COLO668 (cell line): ENCODE data around the gene SCNN1G.
A peak's percentile ranks its signal among the peaks of the same experiment; 100 is the strongest.

Experiments
- DNase-seq: peaks from one replicate; lab custom pipeline; 2025; ENCODE audit not compliant: unreplicated experiment; lab: John Stamatoyannopoulos, UW

Gene SCNN1G

DNA sequence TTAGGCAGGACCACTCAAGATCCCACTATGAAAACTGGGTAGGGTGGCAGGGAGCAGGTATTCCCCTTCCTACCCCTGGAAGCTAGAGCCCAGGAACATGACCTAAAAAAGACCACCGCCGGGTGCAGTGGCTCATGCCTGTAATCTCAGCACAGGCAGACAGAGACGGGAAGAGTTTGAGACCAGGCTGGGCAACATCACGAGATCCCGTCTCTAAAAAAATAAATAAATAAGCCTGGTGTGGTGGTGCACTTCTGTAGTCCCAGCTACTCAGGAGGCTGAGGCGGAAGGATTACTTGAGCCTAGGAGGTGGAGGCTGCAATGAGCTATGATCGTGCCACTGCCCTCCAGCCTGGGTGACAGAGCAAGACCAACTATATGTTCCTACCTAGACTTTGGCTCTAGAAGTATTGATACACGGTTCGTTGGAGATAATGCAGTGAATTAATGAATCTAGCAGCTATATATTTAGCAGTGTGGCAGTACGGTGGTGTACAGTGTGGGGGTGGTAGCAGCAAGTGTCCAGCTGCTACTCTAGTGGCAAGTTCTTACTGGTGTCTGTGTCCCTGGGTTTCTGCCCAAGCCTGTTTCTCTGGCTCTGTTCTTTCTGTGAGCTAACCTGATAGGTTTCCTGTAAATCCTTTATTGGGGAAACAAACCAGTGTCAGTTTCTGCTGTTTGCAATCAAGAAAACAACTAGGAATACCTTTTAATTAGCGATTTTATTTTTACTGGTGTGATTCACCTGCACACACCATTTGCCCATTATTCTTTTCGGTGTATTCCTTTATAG, 30.0 kb upstream of the SCNN1G start:
- no peak for DNase-seq

DNA sequence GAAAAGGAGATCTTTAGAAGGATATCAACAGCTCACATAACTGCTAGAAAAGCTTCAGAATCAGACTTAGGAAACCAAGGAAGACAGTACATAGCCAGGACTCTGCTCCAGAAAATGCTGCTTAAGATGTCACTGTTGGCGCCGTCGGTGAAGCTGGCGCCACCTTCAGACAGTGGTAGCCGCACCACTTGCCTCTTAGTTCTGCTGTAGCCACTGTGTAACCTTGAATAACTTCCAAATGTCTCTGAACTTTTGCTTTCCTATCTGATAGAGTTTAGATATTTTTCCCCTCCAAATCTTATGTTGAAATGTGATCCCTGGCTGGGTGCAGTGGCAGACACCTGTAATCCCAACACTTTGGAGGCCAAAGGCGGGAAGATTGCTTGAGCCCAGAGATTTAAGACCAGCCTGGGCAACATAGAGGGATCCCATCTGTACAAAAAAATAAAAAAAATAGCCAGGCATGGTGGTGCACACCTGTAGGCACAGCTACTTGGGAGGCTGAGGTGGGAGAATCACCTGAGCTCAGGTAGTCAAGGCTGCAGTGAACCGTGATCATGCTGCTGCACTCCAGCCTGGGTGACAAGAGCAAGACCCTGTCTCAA, 27.0 kb upstream of the SCNN1G start:
- DNase-seq = no peak

DNA sequence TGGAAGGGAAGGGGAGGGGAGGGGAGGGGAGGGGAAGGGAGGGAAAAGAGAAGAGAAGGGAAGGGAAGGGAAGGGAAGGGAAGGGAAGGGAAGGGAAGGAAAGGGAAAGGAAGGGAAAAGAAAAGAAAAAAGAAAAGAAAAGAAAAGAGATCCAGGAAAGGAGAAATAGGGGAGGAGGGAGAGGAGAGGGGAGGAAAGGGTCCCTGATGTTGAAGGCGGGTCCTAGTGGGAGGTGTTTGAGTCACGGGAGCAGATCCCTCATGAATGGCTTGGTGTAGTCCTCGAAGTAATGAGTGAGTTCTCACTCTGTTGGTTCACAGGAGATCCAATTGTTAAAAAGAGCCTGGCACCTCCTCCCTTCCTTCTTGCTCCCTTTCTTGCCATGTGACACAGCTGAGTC, 26.4 kb upstream of the SCNN1G start:
- DNase-seq = no peak

DNA sequence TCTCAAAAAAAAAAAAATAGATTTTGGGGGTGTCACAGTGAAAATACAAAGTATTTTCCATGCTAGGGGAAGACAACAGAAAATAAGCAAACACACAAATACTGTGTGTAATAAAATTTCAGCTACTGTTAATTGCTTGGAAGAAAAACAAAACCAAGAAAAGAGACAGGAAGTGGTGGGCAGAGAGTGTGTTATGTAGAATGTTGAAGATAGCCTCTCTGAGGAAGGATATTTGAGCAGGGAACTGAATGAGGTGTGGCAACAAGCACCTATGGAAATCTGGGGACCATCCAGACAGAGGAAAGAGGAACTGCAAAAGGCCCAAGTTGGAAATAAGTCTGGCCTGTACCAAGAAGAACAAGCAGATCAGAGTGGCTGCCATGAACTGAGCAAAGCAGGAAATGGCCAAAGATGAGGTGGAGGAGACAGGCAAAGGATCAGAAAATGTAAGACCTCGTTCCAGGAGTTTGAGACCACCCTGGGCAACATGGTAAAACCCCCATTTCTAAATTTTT, 25.5 kb upstream of the SCNN1G start:
- no peak for DNase-seq

DNA sequence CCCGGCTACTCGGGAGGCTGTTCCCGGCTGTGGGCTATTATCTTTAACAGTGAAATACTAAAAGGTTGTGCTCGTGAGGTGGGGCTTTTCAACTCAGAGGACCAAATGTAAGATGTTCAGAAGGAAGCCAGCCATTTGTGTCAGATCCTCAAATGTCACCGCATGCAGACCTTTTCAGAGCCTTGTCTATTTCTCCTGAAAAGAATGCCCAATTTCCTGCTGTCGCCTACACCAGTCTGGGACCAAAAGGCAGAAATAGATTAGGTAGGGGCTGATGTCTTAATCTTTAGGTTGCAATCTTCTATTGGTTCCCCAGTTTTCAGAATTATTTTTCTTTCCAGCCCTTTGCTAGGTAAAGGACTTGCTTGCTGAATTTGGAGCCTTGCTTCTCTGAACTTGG, 24.4 kb upstream of the SCNN1G start:
- no peak for DNase-seq

DNA sequence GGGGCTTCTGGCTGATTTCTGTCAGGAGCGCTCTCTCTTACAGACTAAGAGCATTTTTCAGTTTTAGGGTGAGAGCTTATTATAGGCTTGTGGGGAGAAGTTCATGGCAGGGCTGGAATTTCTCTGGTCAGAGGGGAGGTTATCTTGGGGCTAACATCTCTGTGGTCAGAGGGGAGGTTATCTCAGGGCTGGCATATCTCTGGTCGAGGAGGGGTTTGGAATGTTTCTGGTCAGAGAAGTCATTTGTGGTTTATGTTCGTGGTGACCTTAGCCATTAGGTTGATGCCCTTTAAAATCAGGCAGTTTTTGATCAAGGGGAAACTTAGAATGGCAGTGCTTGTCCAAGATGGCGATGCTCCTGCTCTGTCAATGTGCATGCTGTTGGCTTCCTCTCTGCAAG, 22.5 kb upstream of the SCNN1G start:
- no peak for DNase-seq

DNA sequence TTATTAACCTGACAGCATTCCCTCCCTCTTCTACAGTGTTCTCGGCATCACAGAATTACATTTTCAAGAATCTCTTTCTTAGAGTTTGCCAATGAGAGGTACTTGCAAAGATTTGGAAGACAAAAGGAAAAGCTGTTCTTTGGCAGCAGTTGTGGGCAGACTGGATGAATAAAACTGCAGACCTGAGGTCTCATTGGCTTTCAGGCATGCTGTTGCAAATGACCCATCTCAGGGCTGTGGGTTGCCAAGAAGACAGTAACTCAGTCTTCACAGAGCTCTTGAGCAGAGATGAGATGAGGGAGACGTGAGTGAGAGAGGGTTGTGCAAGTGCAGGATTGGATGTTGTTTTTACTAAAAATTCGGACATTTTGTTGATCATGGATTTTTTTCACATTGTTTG, 22.0 kb upstream of the SCNN1G start:
- DNase-seq = no peak

DNA sequence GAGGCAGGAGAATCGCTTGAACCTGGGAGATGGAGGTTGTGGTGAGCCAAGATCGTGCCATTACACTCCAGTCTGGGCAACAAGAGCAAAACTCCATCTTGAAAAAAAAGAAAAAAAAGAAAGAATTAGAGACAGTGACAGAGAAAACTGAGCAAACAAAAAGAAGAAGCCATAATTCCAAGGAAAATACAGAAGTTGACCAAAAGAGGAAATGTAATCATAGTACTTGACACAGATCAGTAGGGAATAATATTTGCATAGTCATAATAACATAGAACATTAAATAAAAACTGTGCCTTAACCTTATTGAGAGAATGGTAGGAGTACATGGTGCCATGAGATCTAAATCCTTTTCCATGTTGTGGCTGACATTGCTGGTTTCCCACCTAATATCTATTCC, 18.6 kb upstream of the SCNN1G start:
- no peak for DNase-seq

DNA sequence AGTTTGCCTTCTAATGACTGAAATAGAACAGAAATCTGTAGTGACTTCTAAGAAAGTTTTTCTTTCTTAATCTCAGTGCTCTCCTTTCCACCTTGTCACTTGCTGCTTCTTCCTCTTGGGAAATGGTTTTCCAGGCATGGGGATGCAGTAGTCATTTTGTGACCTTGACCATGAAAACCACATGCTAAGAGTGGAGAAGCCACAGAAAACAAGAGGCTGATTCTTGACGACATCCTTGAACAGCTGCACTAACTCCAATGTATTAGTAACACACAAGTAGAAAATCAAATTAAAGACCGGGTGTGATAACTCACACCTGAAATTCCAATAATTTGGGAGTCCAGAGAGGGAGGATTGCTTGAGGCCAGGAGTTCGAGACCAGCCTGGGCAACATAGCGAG, 17.8 kb upstream of the SCNN1G start:
- DNase-seq = no peak

DNA sequence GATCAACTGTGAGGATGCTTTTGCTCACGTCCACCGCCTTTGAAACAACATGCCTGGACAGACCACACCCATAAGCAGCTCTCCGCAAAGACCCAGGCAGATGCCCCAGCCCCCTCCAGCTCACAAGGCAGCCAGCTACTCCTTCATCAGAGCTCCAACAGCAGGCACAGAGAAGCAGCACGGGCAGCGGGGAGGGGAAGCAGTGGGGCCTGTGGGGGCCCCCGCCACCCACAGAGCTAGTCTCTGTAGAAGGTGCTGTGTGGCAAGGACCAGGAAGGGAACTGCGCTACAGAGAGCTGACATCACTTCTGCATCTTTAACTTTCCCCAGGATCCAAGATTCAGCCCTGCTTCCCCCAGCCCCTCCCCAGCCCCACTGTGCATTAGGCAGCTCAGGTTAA, 10.0 kb upstream of the SCNN1G start:
- no peak for DNase-seq

DNA sequence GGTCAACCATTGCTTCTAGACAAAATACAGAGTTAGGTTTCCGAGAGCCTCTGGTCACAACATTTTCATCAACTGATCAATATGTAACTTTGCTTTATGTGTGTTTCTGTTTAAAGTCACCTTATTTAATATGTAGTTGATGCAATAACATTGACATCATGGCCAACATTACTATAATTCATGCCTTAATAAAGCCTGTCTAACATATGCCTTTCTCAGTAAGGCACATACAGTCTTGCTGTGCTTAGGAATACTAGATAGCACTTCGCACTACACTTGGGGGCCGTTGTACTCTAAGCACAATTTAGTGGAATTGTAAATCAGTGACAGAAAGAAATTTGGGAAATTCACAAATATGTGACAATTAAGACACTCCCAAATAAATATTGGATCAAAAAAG, 9.6 kb upstream of the SCNN1G start:
- no peak for DNase-seq

DNA sequence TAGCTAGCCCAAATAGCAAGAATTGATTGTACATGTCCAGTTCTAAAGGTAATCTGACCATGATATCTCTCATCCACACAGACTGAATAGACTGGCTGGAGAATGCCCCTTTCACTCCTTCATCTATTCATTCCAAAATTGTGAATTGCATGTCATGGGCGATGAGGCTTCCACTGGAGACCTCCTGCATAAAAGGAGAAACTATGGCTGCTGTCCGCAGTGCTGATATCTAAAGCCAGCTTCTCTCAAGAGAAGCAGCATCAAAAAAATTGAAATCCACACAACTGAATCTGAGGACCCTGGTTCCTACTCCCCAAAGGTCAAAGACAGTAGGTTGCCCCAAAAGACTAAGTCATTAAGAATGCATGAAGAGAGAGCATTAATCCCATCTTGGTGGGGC, 7.9 kb upstream of the SCNN1G start:
- DNase-seq = no peak

DNA sequence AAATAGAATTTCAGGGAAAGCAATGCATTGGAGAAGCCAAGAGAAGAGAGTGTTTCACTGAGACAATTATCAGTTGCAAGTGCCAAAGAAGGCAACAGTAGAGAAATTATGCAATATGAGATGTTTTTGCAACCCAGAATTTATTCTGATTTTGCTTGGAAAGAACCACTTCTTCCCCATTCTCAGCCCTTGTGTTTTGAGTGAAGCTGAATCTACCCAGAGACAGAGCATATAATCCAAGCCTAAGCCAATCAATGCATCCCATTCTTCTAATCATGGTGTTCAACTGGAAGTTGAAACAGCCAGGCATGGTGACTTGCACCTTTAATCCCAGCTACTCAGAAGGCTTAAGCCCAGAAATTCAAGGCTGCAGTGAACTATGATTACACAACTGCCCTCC, 6.9 kb upstream of the SCNN1G start:
- DNase-seq = no peak

DNA sequence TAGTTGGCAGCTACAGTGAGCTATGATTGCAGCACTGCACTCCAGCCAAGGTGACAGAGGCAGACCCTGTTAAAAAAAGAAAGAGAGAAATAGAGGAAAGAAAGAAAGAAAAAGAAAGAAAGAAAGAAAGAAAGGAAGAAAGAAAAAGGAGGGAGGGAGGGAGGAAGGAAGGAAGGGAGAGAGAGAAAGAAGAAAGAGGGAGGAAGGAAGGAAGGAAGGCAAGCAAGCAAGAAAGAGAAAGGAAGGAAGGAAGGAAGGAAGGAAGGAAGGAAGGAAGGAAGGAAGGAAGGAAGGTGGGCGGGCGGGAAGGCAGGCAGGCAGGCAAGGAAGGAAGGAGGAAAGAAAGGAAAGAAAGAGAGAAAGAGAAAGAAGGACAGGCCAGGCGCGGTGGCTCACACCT, 1.0 kb upstream of the SCNN1G start:
- no peak for DNase-seq

DNA sequence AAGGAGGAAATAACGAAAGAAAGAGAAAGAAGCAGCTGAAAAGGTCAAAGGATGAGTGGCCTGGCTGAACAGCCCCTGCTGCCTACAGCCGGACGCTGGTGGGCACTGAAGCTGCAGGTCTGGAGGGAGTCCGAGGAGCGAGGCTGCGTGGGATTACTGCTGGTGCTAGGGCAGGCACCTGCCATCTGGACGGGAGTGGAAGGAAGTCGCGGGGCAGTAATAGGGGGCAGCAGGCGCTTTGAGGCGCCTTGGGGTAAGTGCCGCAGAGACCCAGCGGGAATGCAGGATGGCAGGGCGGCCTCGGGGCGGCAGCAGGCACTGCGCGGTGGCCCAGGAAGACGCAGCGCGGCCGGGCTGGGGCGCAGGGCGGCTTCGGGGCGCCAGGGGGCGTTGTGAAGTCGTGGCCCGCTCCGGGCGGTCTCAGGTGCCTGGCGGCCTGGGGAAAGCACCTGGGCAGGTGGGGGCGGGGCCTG, 303 bp upstream of the SCNN1G start:
- DNase-seq = peak; percentile 95

DNA sequence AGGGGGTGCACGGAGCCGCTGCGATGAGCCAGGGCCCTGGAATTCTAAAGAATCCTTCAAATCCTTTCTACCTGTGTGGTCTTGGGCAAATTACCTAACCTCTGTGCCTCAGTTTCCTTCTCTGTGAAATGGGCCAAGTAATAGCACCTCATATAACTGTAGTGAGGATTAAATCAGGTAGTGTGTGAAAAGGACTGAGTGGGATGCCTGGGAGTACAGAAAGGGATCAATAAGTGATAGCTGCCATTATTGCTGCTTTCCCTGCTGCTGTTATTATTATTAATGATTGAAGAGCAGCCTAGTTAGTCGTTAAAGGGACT, 958 bp downstream of the SCNN1G start:
- no peak for DNase-seq

DNA sequence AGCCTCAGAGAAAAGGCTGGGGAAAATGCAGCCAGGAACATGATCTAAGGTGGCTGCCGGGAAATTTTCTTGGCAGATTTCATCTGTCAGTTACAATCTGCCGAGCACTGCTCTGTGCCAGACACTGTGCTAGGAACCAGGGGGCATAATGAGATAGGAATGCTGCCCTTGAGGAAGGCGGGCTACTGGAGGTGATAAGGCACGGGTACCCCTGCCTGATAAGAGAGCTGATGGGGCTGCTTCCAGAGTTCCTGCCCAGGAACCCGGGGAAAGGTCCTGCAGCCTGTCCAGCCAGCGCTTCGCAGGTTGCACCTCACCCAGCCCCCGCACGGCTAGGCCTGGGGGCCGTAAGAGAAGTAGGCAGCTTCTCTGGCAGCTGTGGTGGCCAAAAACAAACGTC, 3.1 kb downstream of the SCNN1G start:
- DNase-seq = no peak

DNA sequence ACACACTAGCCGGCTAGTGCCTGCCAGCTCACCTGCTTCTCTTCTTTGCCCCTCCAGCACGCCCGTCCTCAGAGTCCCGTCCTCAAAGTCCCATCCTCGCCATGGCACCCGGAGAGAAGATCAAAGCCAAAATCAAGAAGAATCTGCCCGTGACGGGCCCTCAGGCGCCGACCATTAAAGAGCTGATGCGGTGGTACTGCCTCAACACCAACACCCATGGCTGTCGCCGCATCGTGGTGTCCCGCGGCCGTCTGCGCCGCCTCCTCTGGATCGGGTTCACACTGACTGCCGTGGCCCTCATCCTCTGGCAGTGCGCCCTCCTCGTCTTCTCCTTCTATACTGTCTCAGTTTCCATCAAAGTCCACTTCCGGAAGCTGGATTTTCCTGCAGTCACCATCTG, 3.6 kb downstream of the SCNN1G start:
- no peak for DNase-seq

DNA sequence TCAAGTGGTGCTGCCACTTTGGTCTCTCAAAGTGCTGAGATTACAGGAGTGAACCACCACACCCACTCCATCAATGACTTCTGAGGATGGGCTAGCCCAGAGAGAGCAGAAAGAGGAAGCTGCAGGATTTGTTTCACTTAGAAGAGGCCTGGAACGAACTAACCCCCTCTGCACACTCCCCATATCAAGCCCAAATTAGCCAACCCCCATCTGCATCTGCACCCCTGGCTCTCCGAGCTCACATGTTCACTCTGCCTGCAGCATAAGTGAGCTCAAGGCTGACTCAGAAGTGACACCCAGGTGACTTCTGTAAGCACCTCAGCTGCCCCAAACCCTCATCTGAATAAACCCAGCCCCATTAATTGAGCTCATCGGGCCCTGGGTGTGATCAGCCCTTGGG, 4.8 kb downstream of the SCNN1G start:
- no peak for DNase-seq

DNA sequence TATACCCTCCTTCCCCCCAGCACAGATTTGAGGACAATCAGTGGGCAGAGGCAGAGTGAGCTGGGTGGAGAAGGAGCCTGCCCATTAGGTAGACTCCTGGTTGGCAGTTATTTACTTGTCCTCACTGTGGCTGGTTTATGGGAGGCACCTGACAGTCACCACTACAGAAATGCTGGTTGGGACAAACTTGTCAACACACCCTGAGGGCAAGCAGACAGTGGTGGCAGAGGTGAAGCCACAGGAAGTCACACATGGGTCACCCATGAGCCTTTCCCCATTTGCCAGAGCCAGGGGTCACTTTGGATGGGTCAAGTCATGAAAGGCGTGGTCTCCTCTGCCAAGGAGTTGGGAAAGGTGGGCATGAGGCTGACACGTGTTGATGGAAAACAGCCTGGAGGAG, 6.4 kb downstream of the SCNN1G start:
- DNase-seq = no peak

DNA sequence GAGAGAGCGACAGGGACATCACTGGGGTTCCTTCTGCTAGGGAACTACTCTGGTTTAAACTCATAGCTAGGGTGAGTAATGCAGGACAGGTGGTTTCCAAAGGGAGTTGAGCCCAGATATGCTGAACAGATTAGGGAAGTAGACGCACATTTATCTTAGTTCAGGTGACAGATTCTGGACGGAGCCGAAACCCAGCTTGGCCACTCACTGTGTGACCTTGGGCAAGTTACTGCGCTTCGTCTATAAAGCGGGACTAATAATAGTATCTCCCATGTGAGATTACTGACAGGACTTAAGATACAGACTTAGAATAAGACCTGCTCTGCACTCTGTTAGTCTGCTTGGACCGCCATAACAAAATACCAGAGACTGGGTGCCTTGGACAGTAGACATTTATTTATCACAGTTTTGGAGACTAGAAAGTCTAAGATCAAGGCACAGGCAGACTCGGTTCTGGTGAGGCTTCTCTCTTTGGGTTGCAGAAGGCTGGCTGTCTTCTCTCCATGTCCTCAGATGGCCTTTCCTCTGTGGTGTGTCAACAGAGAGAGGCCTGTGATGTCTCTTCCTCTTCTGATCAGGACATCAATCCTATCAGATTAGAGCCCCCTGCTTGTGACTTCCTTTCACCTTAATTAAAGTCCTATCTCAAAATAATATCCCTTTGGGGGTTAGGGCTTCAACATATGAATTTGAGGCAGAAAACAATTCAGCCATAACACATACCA, 12.1 kb downstream of the SCNN1G start:
- DNase-seq = no peak

DNA sequence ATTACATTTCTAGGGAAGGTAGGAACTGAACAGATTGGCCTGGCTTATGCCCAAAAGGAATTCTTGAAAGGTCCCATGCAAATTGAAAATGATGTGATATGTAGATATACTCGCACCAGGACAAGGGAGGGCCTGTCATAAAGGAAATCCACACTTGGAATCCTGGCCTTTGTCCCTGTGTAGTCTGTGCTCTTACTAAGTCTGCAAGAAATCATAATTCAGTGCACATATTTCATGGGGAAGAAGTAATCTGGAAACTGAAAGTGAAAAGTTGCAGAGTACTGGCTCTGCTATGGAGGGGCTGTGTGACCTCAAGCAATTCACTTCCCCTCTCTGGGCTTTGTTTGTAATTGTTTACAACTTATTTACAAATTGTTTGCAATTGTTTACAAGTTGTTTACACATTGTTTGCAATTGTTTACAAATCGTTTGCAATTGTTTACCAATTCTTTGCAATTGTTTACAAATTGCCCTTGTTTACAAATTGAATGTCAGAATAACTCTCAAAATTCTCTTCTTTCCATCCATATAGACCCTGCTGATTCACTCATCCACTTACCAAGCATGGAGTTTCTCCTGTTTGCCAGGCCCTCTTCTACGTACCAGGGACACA, 12.9 kb downstream of the SCNN1G start:
- DNase-seq = no peak
